Right atrium auricular region (tissue), 2 donors: ENCODE results near the gene ZNF334. TPM values are rescaled to one million over a fixed set of nuclear protein-coding genes. Genes with fewer than 3 reads are reported as not detected.

ENCODE experiments used
- DNase-seq: peaks from one replicate; pipeline ENCODE4 v3.0.0-alpha.2; 2019; ENCODE audit warnings: low spot score
- H3K27ac ChIP-seq, 2 donors: fragments of 200-600 bp; sonication (generic); 1 replicate in 1 of 2; 2 replicates in 1 of 2; pipeline ENCODE4 v1.5.1; 2016 to 2019
- H3K27me3 ChIP-seq, 2 donors: fragments of 200-600 bp; sonication (generic); one replicate each; pipeline versions ENCODE4 v1.5.1 to v1.6.0; 2017 to 2019
- H3K36me3 ChIP-seq: fragments of 200-600 bp; sonication (generic); one replicate; pipeline ENCODE4 v1.5.1; 2016
- H3K4me1 ChIP-seq, 2 donors: fragments of 200-600 bp; sonication (generic); one replicate each; pipeline versions ENCODE4 v1.5.1 to v1.6.0; 2017 to 2019
- H3K4me3 ChIP-seq, 2 donors: fragments of 200-600 bp; sonication (generic); 1 replicate in 1 of 2; 2 replicates in 1 of 2; pipeline ENCODE4 v1.5.1; 2017 to 2019; ENCODE audit warnings: mild to moderate bottlenecking in 1 of 2, moderate library complexity in 1 of 2
- H3K9me3 ChIP-seq, 2 donors: fragments of 200-600 bp; sonication (generic); one replicate each; pipeline ENCODE4 v1.5.1; 2019
- CTCF ChIP-seq, 2 donors: fragments of 200-600 bp; sonication (generic); IDR thresholded peaks; one replicate each; pipeline ENCODE4 v1.5.1; 2019; ENCODE audit warnings: antibody characterized with exemption in 2 of 2
- total RNA-seq, 2 donors: library from RNA; depleted of rRNA; stranded (reverse); fragments of >200 nt; gene quantifications; one replicate each; pipeline ENCODE4 v1.1.0, GENCODE V29; 2016

Gene ZNF334
- total RNA-seq, 2 donors from 2014 or later, result 0.79 to 1.3 TPM

GRCh38 chr20:46547995-46548394 lies 34.6 kb upstream of the ZNF334 start:
- Histone ChIP-seq H3K4me1 (no peaks in the 10 kb centered on the region), H3K27me3 (no peaks in the 10 kb centered on the region), H3K9me3 (no peaks in the 10 kb centered on the region), H3K27ac (no peak overlapping the region), H3K4me3 (no peak overlapping the region), H3K36me3 (no peaks in the 10 kb centered on the region)
- TF ChIP-seq CTCF (IDR thresholded peaks at IDR 0.05), result no peak
- DNase-seq, result no peak

GRCh38 chr20:46546936-46547335 lies 33.6 kb upstream of the ZNF334 start:
- TF ChIP-seq CTCF (IDR thresholded peaks at IDR 0.05), result no peak
- Histone ChIP-seq H3K36me3 (no peaks in the 10 kb centered on the region), H3K4me1 (no peaks in the 10 kb centered on the region), H3K4me3 (no peak overlapping the region), H3K27ac (no peak overlapping the region), H3K27me3 (no peaks in the 10 kb centered on the region), H3K9me3 (no peaks in the 10 kb centered on the region)
- no peak for DNase-seq

GRCh38 chr20:46546298-46546697 lies 32.9 kb upstream of the ZNF334 start:
- no peak for DNase-seq
- TF ChIP-seq CTCF (IDR thresholded peaks at IDR 0.05), result no peak
- Histone ChIP-seq H3K27ac (no peak overlapping the region), H3K4me3 (no peak overlapping the region), H3K4me1 (no peaks in the 10 kb centered on the region), H3K9me3 (no peaks in the 10 kb centered on the region), H3K27me3 (no peaks in the 10 kb centered on the region), H3K36me3 (no peaks in the 10 kb centered on the region)

- H3K27ac ChIP-seq, result no peak overlapping the region
- TF ChIP-seq CTCF (IDR thresholded peaks at IDR 0.05), result no peak
- no peaks in the 10 kb centered on the region for H3K27me3 ChIP-seq
- H3K4me3 ChIP-seq, result no peak overlapping the region
- H3K4me1 ChIP-seq, result no peaks in the 10 kb centered on the region
- no peak for DNase-seq
- H3K9me3 ChIP-seq, result no peaks in the 10 kb centered on the region
- no peaks in the 10 kb centered on the region for H3K36me3 ChIP-seq
These were observed 32.4 kb upstream of the ZNF334 start for GRCh38 chr20:46545827-46546138.

GRCh38 chr20:46545077-46545826 lies 31.9 kb upstream of the ZNF334 start:
- DNase-seq, result no peak
- no peak overlapping the region for H3K4me3 ChIP-seq
- no peaks in the 10 kb centered on the region for H3K36me3 ChIP-seq
- TF ChIP-seq CTCF (IDR thresholded peaks at IDR 0.05), result no peak
- H3K27ac ChIP-seq, result no peak overlapping the region
- no peaks in the 10 kb centered on the region for H3K27me3 ChIP-seq
- no peaks in the 10 kb centered on the region for H3K4me1 ChIP-seq
- H3K9me3 ChIP-seq, result no peaks in the 10 kb centered on the region

GRCh38 chr20:46544576-46544975 lies 31.2 kb upstream of the ZNF334 start:
- Histone ChIP-seq H3K4me3 (no peak overlapping the region), H3K9me3 (no peaks in the 10 kb centered on the region), H3K27ac (no peak overlapping the region), H3K27me3 (no peaks in the 10 kb centered on the region), H3K36me3 (no peaks in the 10 kb centered on the region), H3K4me1 (no peaks in the 10 kb centered on the region)
- no peak for TF ChIP-seq CTCF (IDR thresholded peaks at IDR 0.05)
- no peak for DNase-seq
